CD14-positive monocyte (primary cell): ENCODE measurements around the gene MEPCE. TPM values are rescaled to one million over a fixed set of nuclear protein-coding genes. Genes with fewer than 3 reads are reported as not detected.

ENCODE experiments used
- DNase-seq, 3 donors: peaks; one replicate each; pipeline ENCODE4 v3.0.0-alpha.2; 2011 to 2022
- H2AFZ ChIP-seq: 2 replicates; pipeline ENCODE4 v1.6.0; 2012; ENCODE audit warnings: mild to moderate bottlenecking, low read depth, low read length, inconsistent platforms; ENCODE audit not compliant: insufficient read depth, poor library complexity, severe bottlenecking
- H3K27ac ChIP-seq, 2 donors: 1 replicate in 1 of 2; 2 replicates in 1 of 2; pipeline ENCODE4 v1.5.1; 2012 to 2013; ENCODE audit warnings: low read length in 2 of 2, control low read depth in 1 of 2, inconsistent platforms in 1 of 2, low read depth in 1 of 2, mild to moderate bottlenecking in 1 of 2
- H3K27me3 ChIP-seq, 2 donors: one replicate each; pipeline versions ENCODE4 v1.6.0 to v1.6.1; 2011 to 2013; ENCODE audit warnings: low read length in 2 of 2; ENCODE audit not compliant: control insufficient read depth in 2 of 2, insufficient read depth in 2 of 2
- H3K36me3 ChIP-seq, 2 donors: replicated peaks in 1 of 2; 1 replicate in 1 of 2; 2 replicates in 1 of 2; pipeline versions ENCODE4 v1.5.1 to v1.6.1; 2012 to 2013; ENCODE audit warnings: low read length in 2 of 2, control low read depth in 1 of 2, inconsistent platforms in 1 of 2, mild to moderate bottlenecking in 1 of 2; ENCODE audit not compliant: insufficient read depth in 2 of 2, control insufficient read depth in 1 of 2
- H3K4me1 ChIP-seq, 2 donors: 1 replicate in 1 of 2; 2 replicates in 1 of 2; pipeline versions ENCODE4 v1.5.1 to v1.6.1; 2012 to 2013; ENCODE audit warnings: low read length in 2 of 2, control low read depth in 1 of 2, inconsistent platforms in 1 of 2, mild to moderate bottlenecking in 1 of 2, moderate library complexity in 1 of 2; ENCODE audit not compliant: insufficient read depth in 2 of 2, control insufficient read depth in 1 of 2
- H3K4me2 ChIP-seq: replicated peaks from 2 replicates; pipeline ENCODE3; 2012; ENCODE audit warnings: low read length, moderate library complexity, mild to moderate bottlenecking; ENCODE audit not compliant: poor library complexity, severe bottlenecking; ENCODE audit errors: extremely low read depth
- H3K4me3 ChIP-seq, 3 experiments: fragments of 200-600 bp in 1 of 3; sonication (generic) in 1 of 3; replicated peaks in 1 of 3; 1 replicate in 2 of 3; 2 replicates in 1 of 3; pipeline ENCODE4 v1.5.1; 2011 to 2013; ENCODE audit warnings: low read length in 3 of 3, mild to moderate bottlenecking in 3 of 3, control low read depth in 2 of 3, low read depth in 2 of 3, inconsistent platforms in 1 of 3, moderate library complexity in 1 of 3
- H3K79me2 ChIP-seq: 2 replicates; pipeline ENCODE4 v1.6.0; 2012; ENCODE audit warnings: mild to moderate bottlenecking, control low read depth, inconsistent platforms, low read length, moderate library complexity; ENCODE audit not compliant: insufficient read depth
- H3K9ac ChIP-seq: 2 replicates; pipeline ENCODE4 v1.6.0; 2017; ENCODE audit warnings: low read length, mild to moderate bottlenecking; ENCODE audit not compliant: insufficient read depth, poor library complexity, severe bottlenecking
- H3K9me3 ChIP-seq, 2 donors: replicated peaks in 1 of 2; 1 replicate in 1 of 2; 2 replicates in 1 of 2; pipeline versions ENCODE4 v1.5.1 to v1.6.1; 2012 to 2013; ENCODE audit warnings: low read length in 2 of 2, control low read depth in 1 of 2; ENCODE audit not compliant: control insufficient read depth in 1 of 2, insufficient read depth in 1 of 2
- H4K20me1 ChIP-seq: 2 replicates; pipeline ENCODE4 v1.6.0; 2012; ENCODE audit warnings: mild to moderate bottlenecking, low read length, control low read depth, moderate library complexity; ENCODE audit not compliant: insufficient read depth
- H3K27ac Mint-ChIP-seq, 7 donors: one replicate each; pipeline ENCODE4 v1.8.0; 2020; ENCODE audit warnings: mild to moderate bottlenecking in 7 of 7, mixed read lengths in 7 of 7, moderate library complexity in 6 of 7, inconsistent platforms in 2 of 7
- H3K27me3 Mint-ChIP-seq, 3 donors: one replicate each; pipeline ENCODE4 v1.8.0; 2021 to 2022; ENCODE audit warnings: low read depth in 3 of 3, mild to moderate bottlenecking in 3 of 3, mixed read lengths in 3 of 3, moderate library complexity in 3 of 3, inconsistent platforms in 1 of 3
- H3K36me3 Mint-ChIP-seq, 2 donors: one replicate each; pipeline ENCODE4 v1.8.0; 2020; ENCODE audit warnings: mixed read lengths in 2 of 2, inconsistent platforms in 1 of 2, mild to moderate bottlenecking in 1 of 2
- H3K4me1 Mint-ChIP-seq: one replicate; pipeline ENCODE4 v1.8.0; 2020; ENCODE audit warnings: mild to moderate bottlenecking, mixed read lengths
- H3K4me3 Mint-ChIP-seq, 2 donors: one replicate each; pipeline ENCODE4 v1.8.0; 2020; ENCODE audit warnings: mild to moderate bottlenecking in 2 of 2, mixed read lengths in 2 of 2, moderate library complexity in 1 of 2
- H3K9me3 Mint-ChIP-seq, 7 donors: one replicate each; pipeline ENCODE4 v1.8.0; 2020 to 2022; ENCODE audit warnings: mixed read lengths in 7 of 7, mild to moderate bottlenecking in 6 of 7, moderate library complexity in 6 of 7, inconsistent platforms in 2 of 7
- WGBS: methylation state at CpG from one replicate; pipeline ENCODE4 v1.1.5; 2013; ENCODE audit warnings: missing lambda C conversion rate; ENCODE audit not compliant: insufficient coverage; 5-methylcytosine and 5-hydroxymethylcytosine counted together
- intact Hi-C, 2 donors: fragments of 100-400 bp; cut with micrococcal nuclease; formaldehyde crosslinking; loops; one replicate each; pipeline versions ENCODE4 v1.15.0 to v1.15.1; 2023
- polyA plus RNA-seq, 3 donors: library from polyadenylated mRNA; depleted of rRNA in 1 of 3; unstranded in 2 of 3; stranded (reverse) in 1 of 3; fragments of 300-500 nt in 2 of 3; fragments of >200 nt in 1 of 3; fragmentation: Illumina TruSeq in 2 of 3; gene quantifications; 1 replicate in 2 of 3; 2 replicates in 1 of 3; pipeline ENCODE4 v1.2.3, GENCODE V29; 2012 to 2021
- TF ChIP-seq, protein P1 (sequence below): fragments of 200-600 bp; IDR thresholded peaks from one replicate; pipeline ENCODE4 v1.8.0; 2022; ENCODE audit warnings: antibody characterized with exemption, mild to moderate bottlenecking

Gene MEPCE
- polyA plus RNA-seq, 3 donors = 2.9 to 43.2 (median 3.3) TPM

DNA sequence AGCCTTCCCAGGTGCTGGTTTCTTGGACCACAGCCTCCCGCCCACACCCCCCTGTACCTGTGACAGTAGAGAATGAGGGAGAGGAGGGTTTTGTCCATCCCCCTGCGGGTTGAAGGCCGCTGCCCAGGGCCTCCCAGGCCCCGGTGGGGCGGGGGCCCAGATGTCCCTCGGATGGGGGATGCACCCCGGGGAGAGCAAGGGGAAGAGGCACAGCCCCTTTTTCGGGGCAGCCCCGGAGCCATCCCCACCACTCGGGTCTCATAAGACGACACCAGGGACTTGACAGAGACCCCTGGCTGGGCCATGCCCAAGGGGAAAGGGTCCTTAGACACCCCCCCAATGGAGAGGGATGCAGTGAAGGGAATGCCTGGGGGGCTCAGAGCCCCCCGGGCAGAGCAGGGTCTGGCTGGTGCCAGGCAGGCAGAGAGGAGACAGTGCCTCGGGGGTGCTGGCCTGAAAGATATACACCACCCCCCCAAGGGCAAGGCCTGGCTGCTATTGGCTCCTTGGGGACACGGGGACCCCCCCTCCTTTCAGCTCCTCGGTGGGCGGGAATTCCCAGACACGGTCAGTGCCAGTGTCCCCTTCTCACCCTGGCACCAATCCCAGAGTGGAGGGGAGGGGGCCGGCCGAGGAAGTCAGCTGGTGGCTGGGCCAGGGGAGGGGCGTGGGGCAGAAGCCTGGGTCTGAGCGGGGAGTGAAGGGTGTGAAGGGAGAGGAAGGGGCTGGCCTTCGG lies 38.2 kb downstream of the MEPCE start:
- Histone ChIP-seq H3K4me1 (peaks cover 5 to 8% of the 10 kb centered on the region in 2 donors), H3K4me2 (no peak overlapping the region), H3K27me3 (no peaks in the 10 kb centered on the region), H3K36me3 (peaks cover 38 to 76% of the 10 kb centered on the region in 2 donors), H4K20me1 (peaks cover 84% of the 10 kb centered on the region), H3K9me3 (no peaks in the 10 kb centered on the region), H3K4me3 (no peak overlapping the region), H3K27ac (no peak overlapping the region), H3K79me2 (no peaks in the 10 kb centered on the region), H2AFZ (no peak overlapping the region), H3K9ac (no peak overlapping the region)
- Mint-ChIP-seq H3K9me3 (no peaks in the 10 kb centered on the region), H3K36me3 (peaks cover 33 to 71% of the 10 kb centered on the region in 2 donors), H3K4me1 (peaks cover 17% of the 10 kb centered on the region), H3K4me3 (no peak overlapping the region), H3K27me3 (peaks cover 0 to 3% (median 0%) of the 10 kb centered on the region in 3 donors), H3K27ac (no peak overlapping the region)
- TF ChIP-seq, protein P1, sequence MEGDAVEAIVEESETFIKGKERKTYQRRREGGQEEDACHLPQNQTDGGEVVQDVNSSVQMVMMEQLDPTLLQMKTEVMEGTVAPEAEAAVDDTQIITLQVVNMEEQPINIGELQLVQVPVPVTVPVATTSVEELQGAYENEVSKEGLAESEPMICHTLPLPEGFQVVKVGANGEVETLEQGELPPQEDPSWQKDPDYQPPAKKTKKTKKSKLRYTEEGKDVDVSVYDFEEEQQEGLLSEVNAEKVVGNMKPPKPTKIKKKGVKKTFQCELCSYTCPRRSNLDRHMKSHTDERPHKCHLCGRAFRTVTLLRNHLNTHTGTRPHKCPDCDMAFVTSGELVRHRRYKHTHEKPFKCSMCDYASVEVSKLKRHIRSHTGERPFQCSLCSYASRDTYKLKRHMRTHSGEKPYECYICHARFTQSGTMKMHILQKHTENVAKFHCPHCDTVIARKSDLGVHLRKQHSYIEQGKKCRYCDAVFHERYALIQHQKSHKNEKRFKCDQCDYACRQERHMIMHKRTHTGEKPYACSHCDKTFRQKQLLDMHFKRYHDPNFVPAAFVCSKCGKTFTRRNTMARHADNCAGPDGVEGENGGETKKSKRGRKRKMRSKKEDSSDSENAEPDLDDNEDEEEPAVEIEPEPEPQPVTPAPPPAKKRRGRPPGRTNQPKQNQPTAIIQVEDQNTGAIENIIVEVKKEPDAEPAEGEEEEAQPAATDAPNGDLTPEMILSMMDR = no peak
- intact Hi-C loops = loop anchor here (2.0 to 5.0 kb wide), 2 partner anchors 15 to 94 kb away; partner anchors contain the start of gene NYAP1 (in 1 of the 2)
- DNase-seq = no peak
- 100% methylated on average over 2 of the region's 22 CpGs for WGBS

DNA sequence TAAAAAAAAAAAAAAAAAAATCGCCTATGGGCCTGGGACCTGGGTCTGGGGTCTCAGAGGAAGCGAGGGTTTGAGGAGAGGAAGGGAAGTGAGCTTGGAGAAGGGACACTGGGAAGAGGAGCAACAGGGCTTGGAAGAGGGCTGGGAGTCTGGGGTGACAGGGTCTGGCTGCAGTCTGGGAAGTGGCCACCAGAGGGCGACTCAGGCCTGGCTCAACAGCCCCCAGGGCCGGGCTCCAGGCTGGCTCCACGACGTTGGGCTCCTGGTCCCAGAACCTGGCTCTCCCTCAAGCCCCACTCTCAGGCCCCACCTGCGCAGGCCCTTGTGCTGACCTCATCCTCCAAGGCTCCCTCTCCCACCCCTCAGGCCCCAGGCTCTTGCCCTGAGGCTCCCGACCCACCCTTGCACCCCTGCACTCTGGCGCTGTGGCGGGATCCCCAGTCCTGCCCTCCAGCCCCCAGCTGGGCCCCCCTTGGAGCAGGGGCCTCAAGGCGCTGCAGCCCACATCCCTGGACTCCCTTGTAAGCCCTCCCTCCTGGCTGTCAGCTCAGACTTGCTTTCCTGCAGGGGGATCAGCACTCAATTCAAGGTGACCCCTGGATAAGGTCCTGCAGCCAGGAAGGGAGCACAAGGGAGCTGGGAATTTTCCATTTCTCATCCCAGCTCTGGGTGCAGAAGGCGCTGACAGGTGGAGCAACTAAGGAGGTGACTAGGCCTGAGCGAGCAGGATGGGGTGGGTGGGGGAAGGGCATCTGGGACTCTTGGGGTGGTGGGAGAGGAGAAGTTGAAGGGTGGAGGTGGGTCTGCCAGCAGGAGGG lies 39.8 kb downstream of the MEPCE start:
- peaks cover 32% of the 10 kb centered on the region for H3K4me1 Mint-ChIP-seq
- no peak overlapping the region for H3K4me2 ChIP-seq
- peaks cover 97% of the 10 kb centered on the region for H4K20me1 ChIP-seq
- no peaks in the 10 kb centered on the region for H3K27me3 ChIP-seq
- H3K79me2 ChIP-seq = peaks cover 8% of the 10 kb centered on the region
- H3K36me3 Mint-ChIP-seq = peaks cover 35 to 77% of the 10 kb centered on the region in 2 donors
- DNase-seq = peak; percentile 67 to 78 (median 74)
- TF ChIP-seq, protein P1 = peak; percentile 86
- no peak overlapping the region for H3K9ac ChIP-seq
- no peak overlapping the region for H2AFZ ChIP-seq
- no peak overlapping the region for H3K4me3 Mint-ChIP-seq
- no peaks in the 10 kb centered on the region for H3K9me3 Mint-ChIP-seq
- peak overlapping the region in 1 of 7 donors; percentile 38 for H3K27ac Mint-ChIP-seq
- H3K4me3 ChIP-seq = no peak overlapping the region
- no peaks in the 10 kb centered on the region for H3K9me3 ChIP-seq
- H3K27me3 Mint-ChIP-seq = peaks cover 0 to 3% (median 0%) of the 10 kb centered on the region in 3 donors
- 31% methylated on average over 12 of the region's 13 CpGs for WGBS
- H3K36me3 ChIP-seq = peaks cover 37 to 81% of the 10 kb centered on the region in 2 donors
- H3K4me1 ChIP-seq = peaks cover 22 to 25% of the 10 kb centered on the region in 2 donors
- intact Hi-C loops = loop anchor here (2.0 to 5.0 kb wide), 4 partner anchors 13 to 258 kb away; partner anchors contain the start of gene NYAP1 (in 1 of the 2)
- H3K27ac ChIP-seq = no peak overlapping the region
